ENCODE data around the gene DNAH12. TPM values are rescaled to one million over a fixed set of nuclear protein-coding genes. Genes with fewer than 3 reads are reported as not detected.

DNAH12 gene
- total and polyA plus RNA-seq, 2 donors (not counting 3 experiments of a cell fraction or from before 2014, with no cell fraction given): 0.06 to 0.20 TPM

DNA sequence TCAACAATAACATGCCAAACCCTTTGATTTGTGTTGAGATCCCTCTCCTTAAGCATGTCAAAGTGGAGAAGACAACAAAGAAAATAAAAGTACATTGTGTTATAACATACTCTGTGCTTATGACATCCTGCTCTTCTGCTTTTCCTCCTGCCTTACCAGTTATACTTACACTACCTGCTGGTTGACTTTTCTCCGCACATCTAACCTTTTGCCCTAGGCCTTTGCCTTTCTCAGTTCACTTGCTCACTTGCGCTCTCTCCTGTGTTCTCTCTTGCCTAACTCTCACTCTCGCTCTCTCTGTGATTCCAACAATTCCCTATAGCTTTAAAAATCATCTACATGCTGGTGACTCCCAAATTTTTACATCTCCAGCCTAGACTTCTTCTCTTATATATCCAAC is 5.7 kb downstream of the DNAH12 start:
- H4K20me1 ChIP-seq (replicated peaks; ENCODE audit: control insufficient read depth, extremely low read depth, insufficient read depth, low read length): no peaks in the 10 kb centered on the region
- FAIRE-seq: no peak
- CTCF ChIA-PET: interaction anchor here (1.5 kb wide), 1 partner anchor 141 kb away, joined by 3 read pairs; no protein-coding TSS in a partner anchor

DNA sequence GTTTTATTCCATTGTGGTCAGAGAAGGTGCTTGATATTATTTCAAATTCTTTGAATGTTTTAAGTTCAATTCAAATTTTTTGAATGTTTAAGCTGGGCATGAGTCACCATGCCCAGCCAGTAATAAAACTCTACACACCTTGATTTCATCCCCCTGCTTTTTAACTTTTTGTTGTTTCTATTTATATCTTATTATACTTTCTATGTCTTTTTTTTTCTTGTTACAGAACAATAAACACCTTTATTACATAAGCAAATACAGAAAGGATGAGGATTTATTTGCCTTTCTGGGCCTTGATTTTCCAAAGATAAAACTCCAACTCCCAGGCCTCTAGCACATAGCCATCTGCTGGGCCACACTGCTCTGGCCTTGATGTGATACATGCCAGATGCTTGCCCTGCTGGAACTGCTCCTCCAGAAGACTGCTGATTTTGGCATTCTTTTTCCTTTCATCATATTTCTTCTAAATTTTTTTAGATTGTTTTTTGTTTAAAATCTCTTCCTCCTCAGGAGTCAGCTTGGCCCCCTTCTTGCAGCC is 14.0 kb downstream of the DNAH12 start:
- H2AFZ ChIP-seq (ENCODE audit: low read depth, low read length): no peak overlapping the region
- intact Hi-C loops (cut with micrococcal nuclease): no loop called here
- no peak for FAIRE-seq

More for the DNA sequence above, 5.7 kb downstream of the DNAH12 start:
- POLR2A ChIA-PET: no interaction called here
- no peak for DNase-seq (ENCODE audit: low read depth, low spot score)
- Histone ChIP-seq H3K27ac (ENCODE audit: insufficient read depth, low read depth, low read length) (no peak overlapping the region), H3K79me2 (ENCODE audit: control insufficient read depth, insufficient read depth, low read length) (no peaks in the 10 kb centered on the region), H3K4me2 (ENCODE audit: insufficient read depth, low read length) (no peak overlapping the region), H3K9me3 (replicated peaks; ENCODE audit: control insufficient read depth, insufficient read depth, low read length) (no peaks in the 10 kb centered on the region), H3K27me3 (ENCODE audit: control insufficient read depth in 2 of 2, insufficient read depth in 2 of 2, low read length in 2 of 2) (no peaks in the 10 kb centered on the region), H3K4me3 (replicated peaks in 1 of 3; ENCODE audit: insufficient read depth in 1 of 3, low read depth in 1 of 3, low read length in 3 of 3) (no peak overlapping the region), H2AFZ (ENCODE audit: low read depth, low read length) (no peak overlapping the region), H3K9ac (replicated peaks; ENCODE audit: extremely low read depth, insufficient read depth, low read length) (no peak overlapping the region), H3K9me1 (replicated peaks; ENCODE audit: control insufficient read depth, extremely low read depth, insufficient read depth, low read length) (no peaks in the 10 kb centered on the region), H3K36me3 (ENCODE audit: control insufficient read depth in 2 of 2, extremely low read depth in 1 of 2, insufficient read depth in 2 of 2, low read length in 2 of 2) (no peaks in the 10 kb centered on the region), H3K4me1 (ENCODE audit: control insufficient read depth, extremely low read depth, insufficient read depth, low read length) (no peaks in the 10 kb centered on the region)
- intact Hi-C loops (cut with micrococcal nuclease): no loop called here
- dilution Hi-C loops (cut with MboI; ENCODE audit: extremely low pct_ligation_motif_present, low sequenced_read_pairs): no loop called here
- BruUV-seq (replicated peaks): no TSS peak
- TF ChIP-seq JUN (IDR thresholded peaks at IDR 0.05; ENCODE audit: borderline replicate concordance, insufficient read depth, insufficient read length, low read depth): no peak

More for the DNA sequence above, 14.0 kb downstream of the DNAH12 start:
- H4K20me1 ChIP-seq (replicated peaks; ENCODE audit: control insufficient read depth, extremely low read depth, insufficient read depth, low read length): no peaks in the 10 kb centered on the region
- no peaks in the 10 kb centered on the region for H3K79me2 ChIP-seq (ENCODE audit: control insufficient read depth, insufficient read depth, low read length)
- DNase-seq (ENCODE audit: low read depth, low spot score): no peak
- no peaks in the 10 kb centered on the region for H3K9me3 ChIP-seq (replicated peaks; ENCODE audit: control insufficient read depth, insufficient read depth, low read length)
- no peaks in the 10 kb centered on the region for H3K27me3 ChIP-seq (ENCODE audit: control insufficient read depth in 2 of 2, insufficient read depth in 2 of 2, low read length in 2 of 2)
- TF ChIP-seq, protein P1, sequence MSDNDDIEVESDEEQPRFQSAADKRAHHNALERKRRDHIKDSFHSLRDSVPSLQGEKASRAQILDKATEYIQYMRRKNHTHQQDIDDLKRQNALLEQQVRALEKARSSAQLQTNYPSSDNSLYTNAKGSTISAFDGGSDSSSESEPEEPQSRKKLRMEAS (IDR thresholded peaks at IDR 0.05; ENCODE audit: insufficient read depth, insufficient read length): no peak
- TF ChIP-seq POLR2A (IDR thresholded peaks at IDR 0.05; ENCODE audit: low read depth, low read length): no peak
- no peak for TF ChIP-seq FOS (IDR thresholded peaks at IDR 0.05; ENCODE audit: borderline replicate concordance, insufficient read depth, low read length)
- no peak for TF ChIP-seq GATA2 (IDR thresholded peaks at IDR 0.05; ENCODE audit: insufficient read depth, insufficient read length, low read depth, low read length)
- TF ChIP-seq, protein P2, sequence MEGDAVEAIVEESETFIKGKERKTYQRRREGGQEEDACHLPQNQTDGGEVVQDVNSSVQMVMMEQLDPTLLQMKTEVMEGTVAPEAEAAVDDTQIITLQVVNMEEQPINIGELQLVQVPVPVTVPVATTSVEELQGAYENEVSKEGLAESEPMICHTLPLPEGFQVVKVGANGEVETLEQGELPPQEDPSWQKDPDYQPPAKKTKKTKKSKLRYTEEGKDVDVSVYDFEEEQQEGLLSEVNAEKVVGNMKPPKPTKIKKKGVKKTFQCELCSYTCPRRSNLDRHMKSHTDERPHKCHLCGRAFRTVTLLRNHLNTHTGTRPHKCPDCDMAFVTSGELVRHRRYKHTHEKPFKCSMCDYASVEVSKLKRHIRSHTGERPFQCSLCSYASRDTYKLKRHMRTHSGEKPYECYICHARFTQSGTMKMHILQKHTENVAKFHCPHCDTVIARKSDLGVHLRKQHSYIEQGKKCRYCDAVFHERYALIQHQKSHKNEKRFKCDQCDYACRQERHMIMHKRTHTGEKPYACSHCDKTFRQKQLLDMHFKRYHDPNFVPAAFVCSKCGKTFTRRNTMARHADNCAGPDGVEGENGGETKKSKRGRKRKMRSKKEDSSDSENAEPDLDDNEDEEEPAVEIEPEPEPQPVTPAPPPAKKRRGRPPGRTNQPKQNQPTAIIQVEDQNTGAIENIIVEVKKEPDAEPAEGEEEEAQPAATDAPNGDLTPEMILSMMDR (IDR thresholded peaks at IDR 0.05; ENCODE audit: extremely low read depth in 1 of 2, insufficient read depth in 1 of 2, low read depth in 1 of 2, low read length in 2 of 2): no peak
- no peak for TF ChIP-seq EZH2 (IDR thresholded peaks at IDR 0.05; ENCODE audit: borderline replicate concordance, low read depth, low read length, severe bottlenecking)
- no peak for TF ChIP-seq JUN (IDR thresholded peaks at IDR 0.05; ENCODE audit: borderline replicate concordance, insufficient read depth, insufficient read length, low read depth)
- TF ChIP-seq MYC (IDR thresholded peaks at IDR 0.05; ENCODE audit: low read depth, low read length): no peak
- no peak for TF ChIP-seq POLR2AphosphoS5 (IDR thresholded peaks at IDR 0.05; ENCODE audit: insufficient read depth, low read depth, low read length)
- no peak overlapping the region for H3K9ac ChIP-seq (replicated peaks; ENCODE audit: extremely low read depth, insufficient read depth, low read length)
- BruUV-seq (replicated peaks): no TSS peak
- no peak overlapping the region for H3K4me2 ChIP-seq (ENCODE audit: insufficient read depth, low read length)
- H3K27ac ChIP-seq (ENCODE audit: insufficient read depth, low read depth, low read length): no peak overlapping the region
- dilution Hi-C loops (cut with MboI; ENCODE audit: extremely low pct_ligation_motif_present, low sequenced_read_pairs): no loop called here
- ChIA-PET CTCF (no interaction called here), POLR2A (no interaction called here)
- no peak overlapping the region for H3K4me3 ChIP-seq (replicated peaks in 1 of 3; ENCODE audit: insufficient read depth in 1 of 3, low read depth in 1 of 3, low read length in 3 of 3)
- H3K9me1 ChIP-seq (replicated peaks; ENCODE audit: control insufficient read depth, extremely low read depth, insufficient read depth, low read length): no peaks in the 10 kb centered on the region
- H3K4me1 ChIP-seq (ENCODE audit: control insufficient read depth, extremely low read depth, insufficient read depth, low read length): no peaks in the 10 kb centered on the region
- H3K36me3 ChIP-seq (ENCODE audit: control insufficient read depth in 2 of 2, extremely low read depth in 1 of 2, insufficient read depth in 2 of 2, low read length in 2 of 2): no peaks in the 10 kb centered on the region
